ENCODE data around the gene ABLIM1. TPM values are rescaled to one million over a fixed set of nuclear protein-coding genes. Genes with fewer than 3 reads are reported as not detected.

The ABLIM1 gene
- total and polyA plus RNA-seq, 2 of the 13 experiments (the other 11 are each of a cell fraction or from before 2014, with no cell fraction given): 59.4 to 92.7 TPM

DNA sequence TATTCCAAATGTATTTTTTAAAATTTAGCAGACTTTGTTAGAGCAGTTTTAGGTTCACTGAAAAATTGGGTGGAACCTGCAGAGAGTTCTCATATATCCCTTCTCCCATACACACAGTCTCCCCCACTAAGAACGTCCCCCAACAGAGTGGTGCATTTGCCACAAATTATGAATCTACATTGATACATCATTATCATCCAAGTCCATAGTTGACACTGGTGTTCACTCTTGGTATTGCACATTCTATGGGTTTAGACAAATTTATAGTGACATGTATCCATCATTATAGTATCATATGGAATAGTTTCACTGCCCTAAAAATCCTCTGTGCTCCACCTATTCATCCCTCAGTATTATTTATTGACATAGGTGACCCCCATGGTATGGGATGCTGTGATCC, 156.4 kb downstream of the ABLIM1 start:
- Histone ChIP-seq H3K4me2 (ENCODE audit: low read depth, low read length) (no peak overlapping the region), H3K4me1 (ENCODE audit: insufficient read depth, low read length) (peaks cover 41% of the 10 kb centered on the region), H2AFZ (ENCODE audit: low read length) (no peak overlapping the region), H3K36me3 (replicated peaks in 1 of 2; ENCODE audit: control insufficient read depth in 1 of 2, insufficient read depth in 2 of 2, low read length in 2 of 2) (peaks cover 0 to 6% of the 10 kb centered on the region in 2 experiments; a peak in 1 of 5 replicates), H3K27me3 (ENCODE audit: control insufficient read depth in 1 of 2, insufficient read depth in 2 of 2, low read length in 2 of 2) (no peaks in the 10 kb centered on the region), H3K79me2 (ENCODE audit: insufficient read depth, low read length) (peaks cover 91% of the 10 kb centered on the region), H3K9ac (ENCODE audit: insufficient read depth, low read depth, low read length) (no peak overlapping the region), H3K27ac (ENCODE audit: extremely low read length, insufficient read depth, low read length) (no peak overlapping the region), H4K20me1 (ENCODE audit: insufficient read depth, low read length) (peaks cover 4% of the 10 kb centered on the region; the same call in 1 of the 2 replicates), H3K4me3 (replicated peaks in 1 of 3; ENCODE audit: insufficient read depth in 1 of 3, low read depth in 2 of 3, low read length in 3 of 3) (no peak overlapping the region), H3K9me3 (ENCODE audit: low read length) (no peaks in the 10 kb centered on the region)
- in situ Hi-C loops (cut with HindIII; ENCODE audit: extremely low pct_ligation_motif_present, low pct_unique_long_range_greater_than_20kb): no loop called here
- TF ChIP-seq PRMT3 (CRISPR knock-in tag; IDR thresholded peaks at IDR 0.05; ENCODE audit: borderline replicate concordance, low read depth): no peak
- TF ChIP-seq SYNCRIP (IDR thresholded peaks at IDR 0.05; ENCODE audit: insufficient read depth, low read depth, low read length): no peak
- TF ChIP-seq, protein P1, sequence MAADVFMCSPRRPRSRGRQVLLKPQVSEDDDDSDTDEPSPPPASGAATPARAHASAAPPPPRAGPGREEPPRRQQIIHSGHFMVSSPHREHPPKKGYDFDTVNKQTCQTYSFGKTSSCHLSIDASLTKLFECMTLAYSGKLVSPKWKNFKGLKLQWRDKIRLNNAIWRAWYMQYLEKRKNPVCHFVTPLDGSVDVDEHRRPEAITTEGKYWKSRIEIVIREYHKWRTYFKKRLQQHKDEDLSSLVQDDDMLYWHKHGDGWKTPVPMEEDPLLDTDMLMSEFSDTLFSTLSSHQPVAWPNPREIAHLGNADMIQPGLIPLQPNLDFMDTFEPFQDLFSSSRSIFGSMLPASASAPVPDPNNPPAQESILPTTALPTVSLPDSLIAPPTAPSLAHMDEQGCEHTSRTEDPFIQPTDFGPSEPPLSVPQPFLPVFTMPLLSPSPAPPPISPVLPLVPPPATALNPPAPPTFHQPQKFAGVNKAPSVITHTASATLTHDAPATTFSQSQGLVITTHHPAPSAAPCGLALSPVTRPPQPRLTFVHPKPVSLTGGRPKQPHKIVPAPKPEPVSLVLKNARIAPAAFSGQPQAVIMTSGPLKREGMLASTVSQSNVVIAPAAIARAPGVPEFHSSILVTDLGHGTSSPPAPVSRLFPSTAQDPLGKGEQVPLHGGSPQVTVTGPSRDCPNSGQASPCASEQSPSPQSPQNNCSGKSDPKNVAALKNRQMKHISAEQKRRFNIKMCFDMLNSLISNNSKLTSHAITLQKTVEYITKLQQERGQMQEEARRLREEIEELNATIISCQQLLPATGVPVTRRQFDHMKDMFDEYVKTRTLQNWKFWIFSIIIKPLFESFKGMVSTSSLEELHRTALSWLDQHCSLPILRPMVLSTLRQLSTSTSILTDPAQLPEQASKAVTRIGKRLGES (CRISPR knock-in tag; IDR thresholded peaks at IDR 0.05; ENCODE audit: borderline replicate concordance): no peak
- TF ChIP-seq MAF1 (CRISPR knock-in tag; IDR thresholded peaks at IDR 0.05; ENCODE audit: borderline replicate concordance): no peak
- no peak for TF ChIP-seq EEA1 (CRISPR knock-in tag; IDR thresholded peaks at IDR 0.05; ENCODE audit: borderline replicate concordance)
- no peak for TF ChIP-seq ZC3H4 (CRISPR knock-in tag; IDR thresholded peaks at IDR 0.05; ENCODE audit: borderline replicate concordance)
- TF ChIP-seq CENPX (CRISPR knock-in tag; IDR thresholded peaks at IDR 0.05): no peak
- TF ChIP-seq, protein P2, sequence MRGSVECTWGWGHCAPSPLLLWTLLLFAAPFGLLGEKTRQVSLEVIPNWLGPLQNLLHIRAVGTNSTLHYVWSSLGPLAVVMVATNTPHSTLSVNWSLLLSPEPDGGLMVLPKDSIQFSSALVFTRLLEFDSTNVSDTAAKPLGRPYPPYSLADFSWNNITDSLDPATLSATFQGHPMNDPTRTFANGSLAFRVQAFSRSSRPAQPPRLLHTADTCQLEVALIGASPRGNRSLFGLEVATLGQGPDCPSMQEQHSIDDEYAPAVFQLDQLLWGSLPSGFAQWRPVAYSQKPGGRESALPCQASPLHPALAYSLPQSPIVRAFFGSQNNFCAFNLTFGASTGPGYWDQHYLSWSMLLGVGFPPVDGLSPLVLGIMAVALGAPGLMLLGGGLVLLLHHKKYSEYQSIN (CRISPR knock-in tag; IDR thresholded peaks at IDR 0.05; ENCODE audit: borderline replicate concordance): no peak
- TF ChIP-seq, protein P3, sequence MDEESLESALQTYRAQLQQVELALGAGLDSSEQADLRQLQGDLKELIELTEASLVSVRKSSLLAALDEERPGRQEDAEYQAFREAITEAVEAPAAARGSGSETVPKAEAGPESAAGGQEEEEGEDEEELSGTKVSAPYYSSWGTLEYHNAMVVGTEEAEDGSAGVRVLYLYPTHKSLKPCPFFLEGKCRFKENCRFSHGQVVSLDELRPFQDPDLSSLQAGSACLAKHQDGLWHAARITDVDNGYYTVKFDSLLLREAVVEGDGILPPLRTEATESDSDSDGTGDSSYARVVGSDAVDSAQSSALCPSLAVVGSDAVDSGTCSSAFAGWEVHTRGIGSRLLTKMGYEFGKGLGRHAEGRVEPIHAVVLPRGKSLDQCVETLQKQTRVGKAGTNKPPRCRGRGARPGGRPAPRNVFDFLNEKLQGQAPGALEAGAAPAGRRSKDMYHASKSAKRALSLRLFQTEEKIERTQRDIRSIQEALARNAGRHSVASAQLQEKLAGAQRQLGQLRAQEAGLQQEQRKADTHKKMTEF (CRISPR knock-in tag; IDR thresholded peaks at IDR 0.05): no peak
- no peak for TF ChIP-seq KAT7 (CRISPR knock-in tag; IDR thresholded peaks at IDR 0.05; ENCODE audit: borderline replicate concordance)
- no peak for TF ChIP-seq ZNF333 (CRISPR knock-in tag; IDR thresholded peaks at IDR 0.05; ENCODE audit: borderline replicate concordance)
- intact Hi-C loops (cut with micrococcal nuclease; ENCODE audit: unreplicated experiment): no loop called here
- ATAC-seq (no peak), FAIRE-seq (no peak), DNase-seq (ENCODE audit: low spot score) (no peak)
- ChIA-PET CTCF (ENCODE audit: low intra/inter-chr PET ratio, low total read pairs) (no interaction called here), POLR2A (no interaction called here)
- no TSS peak for BruUV-seq (replicated peaks)
- WGBS (ENCODE audit: low lambda C conversion rate): 100% methylated on average over 1 of the region's 1 CpG

Measured in HepG2 (cell line).